Kidney (tissue), 14 donors: ENCODE measurements around the gene EVI2A. TPM values are rescaled to one million over a fixed set of nuclear protein-coding genes. Genes with fewer than 3 reads are reported as not detected.

Source experiments
- DNase-seq, 5 donors: peaks; one replicate each; pipeline ENCODE4 v3.0.0-alpha.2; 2013 to 2020
- FAIRE-seq: peaks from 2 replicates; lab custom pipeline; 2012; peaks lifted over from hg19 to GRCh38; lab: Jason Lieb, UNC
- H3K27ac ChIP-seq, 2 donors: one replicate each; pipeline ENCODE4 v1.7.0; 2013; ENCODE audit warnings: low read depth in 2 of 2, low read length in 2 of 2, inconsistent platforms in 1 of 2
- H3K27me3 ChIP-seq: one replicate; pipeline ENCODE4 v1.7.1; 2013; ENCODE audit warnings: low read length, inconsistent platforms; ENCODE audit not compliant: control insufficient read depth, insufficient read depth
- H3K36me3 ChIP-seq, 3 donors: one replicate each; pipeline versions ENCODE4 v1.7.0 to v1.7.1; 2013; ENCODE audit warnings: low read length in 3 of 3, control low read depth in 1 of 3, inconsistent platforms in 1 of 3; ENCODE audit not compliant: insufficient read depth in 3 of 3, control insufficient read depth in 2 of 3
- H3K4me1 ChIP-seq, 3 donors: one replicate each; pipeline versions ENCODE4 v1.7.0 to v1.7.1; 2013; ENCODE audit warnings: low read length in 3 of 3, inconsistent platforms in 1 of 3, low read depth in 1 of 3; ENCODE audit not compliant: control insufficient read depth in 2 of 3, insufficient read depth in 2 of 3
- H3K4me3 ChIP-seq, 3 donors: one replicate each; pipeline versions ENCODE4 v1.7.0 to v1.8.1; 2013; ENCODE audit warnings: low read length in 3 of 3, control low read depth in 1 of 3, inconsistent platforms in 1 of 3
- H3K9ac ChIP-seq, 3 donors: one replicate each; pipeline versions ENCODE4 v1.7.0 to v1.7.1; 2013; ENCODE audit warnings: low read length in 3 of 3, control low read depth in 1 of 3, inconsistent platforms in 1 of 3
- H3K9me3 ChIP-seq, 3 donors: one replicate each; pipeline versions ENCODE4 v1.7.0 to v1.7.1; 2013; ENCODE audit warnings: low read length in 3 of 3, control low read depth in 1 of 3, inconsistent platforms in 1 of 3; ENCODE audit not compliant: control insufficient read depth in 2 of 3, insufficient read depth in 1 of 3
- CTCF ChIP-seq: IDR thresholded peaks from 3 replicates; pipeline ENCODE4 v1.5.1; 2012; ENCODE audit warnings: mild to moderate bottlenecking, moderate library complexity, borderline replicate concordance; ENCODE audit not compliant: insufficient read depth; ENCODE audit errors: extremely low read depth
- intact Hi-C: fragments of 100-400 bp; cut with DNase I; formaldehyde crosslinking; loops from one replicate; pipeline ENCODE4 v1.11.1; 2022
- polyA plus RNA-seq: library from polyadenylated mRNA; stranded (reverse); fragments of 350-450 nt; fragmentation: Illumina TruSeq; extraction: RNeasy Lipid Tissue Mini Kit (QIAGEN cat#74804); gene quantifications from one replicate; pipeline ENCODE4 v1.2.3, GENCODE V29; 2014; ENCODE audit warnings: low read depth, low replicate concordance; ENCODE audit not compliant: insufficient read depth
- total RNA-seq: library from RNA; stranded (reverse); fragmentation: NEBNext Ultra II Directional; extraction: Animal tissue kit (Norgen Biotek cat#: 25700); gene quantifications from one replicate; pipeline ENCODE4 v1.2.1, GENCODE V29; 2021
- donor health status: control.
- donor health status: control.
- donor health status: control.
- donor health status: control.
- donor health status: control.
- donor health status: DM: yes; HTN: yes; CAD: no.
- donor health status: Normal renal cell carcinoma (clear cell type).

EVI2A gene
- total and polyA plus RNA-seq, 2 donors from 2014 or later = 1.3 to 10.8 TPM

GRCh38 chr17:31328160-31328535 is 6.7 kb upstream of the EVI2A start:
- no peak for TF ChIP-seq CTCF
- Histone ChIP-seq H3K27me3 (no peaks in the 10 kb centered on the region), H3K4me1 (no peaks in the 10 kb centered on the region), H3K27ac (no peak overlapping the region), H3K36me3 (peaks cover 0 to 16% (median 3%) of the 10 kb centered on the region in 3 donors), H3K9me3 (no peaks in the 10 kb centered on the region), H3K9ac (no peak overlapping the region), H3K4me3 (no peak overlapping the region)
- DNase-seq (no peak), FAIRE-seq (no peak)
- intact Hi-C loops = no loop called here

- H3K27me3 ChIP-seq = no peaks in the 10 kb centered on the region
Observed at GRCh38 chr17:31327534-31328159, 6.2 kb upstream of the EVI2A start.

GRCh38 chr17:31323551-31323950 is 2.1 kb upstream of the EVI2A start:
- no peak for DNase-seq
- Histone ChIP-seq H3K27ac (no peak overlapping the region), H3K4me3 (no peak overlapping the region), H3K9ac (no peak overlapping the region), H3K27me3 (no peaks in the 10 kb centered on the region), H3K36me3 (peaks cover 0 to 16% (median 3%) of the 10 kb centered on the region in 3 donors), H3K4me1 (no peaks in the 10 kb centered on the region), H3K9me3 (no peaks in the 10 kb centered on the region)
- FAIRE-seq = no peak
- TF ChIP-seq CTCF = no peak
- intact Hi-C loops = no loop called here

More at GRCh38 chr17:31327534-31328159, 6.2 kb upstream of the EVI2A start:
- FAIRE-seq (no peak), DNase-seq (no peak)
- no peak for TF ChIP-seq CTCF
- intact Hi-C loops = no loop called here
- Histone ChIP-seq H3K27ac (no peak overlapping the region), H3K4me3 (no peak overlapping the region), H3K9ac (no peak overlapping the region), H3K36me3 (peaks cover 0 to 16% (median 3%) of the 10 kb centered on the region in 3 donors), H3K4me1 (no peaks in the 10 kb centered on the region), H3K9me3 (no peaks in the 10 kb centered on the region)
